K562 (cell line): ENCODE measurements around the gene TAOK2. TPM values are rescaled to one million over a fixed set of nuclear protein-coding genes. Genes with fewer than 3 reads are reported as not detected.

Experiments used
- AFF1 ChIP-seq, 2 experiments: fragments of 450-650 bp; IDR thresholded peaks; 2 replicates each; pipeline ENCODE4 v1.6.1; 2018; ENCODE audit warnings: mild to moderate bottlenecking in 2 of 2, low read depth in 1 of 2; ENCODE audit not compliant: partially characterized antibody in 2 of 2
- C11orf30 ChIP-seq: fragments of 450-650 bp; IDR thresholded peaks from 2 replicates; pipeline ENCODE4 v1.6.1; 2016; ENCODE audit warnings: low read depth, mild to moderate bottlenecking
- CBX3 ChIP-seq, 2 experiments: IDR thresholded peaks; 1 replicate in 1 of 2; 2 replicates in 1 of 2; pipeline ENCODE4 v1.6.1; 2012; ENCODE audit warnings: inconsistent platforms in 2 of 2, low read length in 2 of 2, borderline replicate concordance in 1 of 2, control low read depth in 1 of 2
- COPS2 ChIP-seq: fragments of 450-650 bp; conservative IDR thresholded peaks from 2 replicates; pipeline ENCODE4 v1.6.1; 2016; ENCODE audit warnings: mild to moderate bottlenecking, moderate library complexity
- E2F4 ChIP-seq: sonication (generic); formaldehyde crosslinking; IDR thresholded peaks from 2 replicates; pipeline ENCODE4 v1.8.0; 2022; ENCODE audit warnings: mild to moderate bottlenecking, low read depth, missing genetic modification reagents
- HDAC6 ChIP-seq: IDR thresholded peaks from 2 replicates; pipeline ENCODE4 v1.6.1; 2012; ENCODE audit warnings: low read depth, mild to moderate bottlenecking, control low read depth, inconsistent platforms, low read length, moderate library complexity
- HMG20A ChIP-seq: fragments of 450-650 bp; formaldehyde crosslinking; conservative IDR thresholded peaks from 2 replicates; pipeline ENCODE4 v1.4.0; 2020; ENCODE audit warnings: mild to moderate bottlenecking, mixed read lengths
- MED1 ChIP-seq: sonication (generic); formaldehyde crosslinking; IDR thresholded peaks from 2 replicates; pipeline ENCODE4 v1.8.1; 2023; ENCODE audit warnings: missing genetic modification reagents, borderline replicate concordance
- RBM34 ChIP-seq: fragments of 200-400 bp; formaldehyde crosslinking; IDR thresholded peaks from 2 replicates; pipeline ENCODE4 v1.6.1; 2018; ENCODE audit warnings: low read length, borderline replicate concordance; ENCODE audit not compliant: insufficient read depth
- SMAD3 ChIP-seq: fragments of 450-650 bp; formaldehyde crosslinking; conservative IDR thresholded peaks from 2 replicates; pipeline ENCODE4 v1.4.0; 2020; ENCODE audit warnings: mild to moderate bottlenecking
- SMARCA4 ChIP-seq: fragments of 450-650 bp; IDR thresholded peaks from 2 replicates; pipeline ENCODE4 v1.6.1; 2016
- SRF ChIP-seq, 2 experiments: fragments of 250-450, 450-650 bp in 1 of 2; sonication (Bioruptor Pico) in 1 of 2; sonication (generic) in 1 of 2; formaldehyde crosslinking; IDR thresholded peaks; 2 replicates each; pipeline versions ENCODE4 v1.5.0 to v1.5.1; 2020 to 2022; ENCODE audit warnings: mild to moderate bottlenecking in 1 of 2, missing genetic modification reagents in 1 of 2
- ZNF124 ChIP-seq: sonication (generic); formaldehyde crosslinking; IDR thresholded peaks from 2 replicates; pipeline ENCODE4 v1.8.1; 2022; ENCODE audit warnings: missing genetic modification reagents
- ZNF146 ChIP-seq: IDR thresholded peaks from one replicate; pipeline ENCODE4 v1.6.1; 2018; ENCODE audit warnings: missing compliant biosample characterization; ENCODE audit not compliant: unreplicated experiment
- ZNF280A ChIP-seq: fragments of 450-650 bp; IDR thresholded peaks from 2 replicates; pipeline ENCODE4 v1.6.1; 2018; ENCODE audit warnings: mild to moderate bottlenecking, low read depth; ENCODE audit not compliant: partially characterized antibody
- ZNF41 ChIP-seq: fragments of 250-450 bp; sonication (Bioruptor Pico); conservative IDR thresholded peaks from 2 replicates; pipeline ENCODE4 v1.4.0; 2020; ENCODE audit warnings: mild to moderate bottlenecking
- ZNF507 ChIP-seq: conservative IDR thresholded peaks from 2 replicates; pipeline ENCODE4 v1.6.1; 2017; ENCODE audit warnings: missing genetic modification characterization, missing compliant biosample characterization
- polyA plus RNA-seq, 8 experiments: library from polyadenylated mRNA; depleted of rRNA in 4 of 8; stranded (reverse) in 5 of 8; unstranded in 3 of 8; fragments of >200 nt; fragmentation: Nextera tagmentation in 2 of 8; fragmentation: Illumina TruSeq in 1 of 8; extraction: Ambion mirVana in 2 of 8; extraction: Trizol in 1 of 8; gene quantifications; 2 replicates each; pipeline versions ENCODE4 v1.2.1 to v1.2.3, GENCODE V29; 2011 to 2014; ENCODE audit warnings: inconsistent platforms in 1 of 8, missing spikeins in 1 of 8
- total RNA-seq, 7 experiments: library from RNA; depleted of rRNA in 6 of 7; stranded (reverse); fragments of >200 nt in 6 of 7; fragmentation: Illumina TruSeq in 2 of 7; extraction: Trizol in 2 of 7; gene quantifications; 2 replicates each; pipeline versions ENCODE4 v1.2.1 to v1.2.3, GENCODE V29; 2011 to 2021; ENCODE audit warnings: low replicate concordance in 1 of 7
- TF ChIP-seq, protein P1 (sequence below): fragments of 200-800 bp; sonication (Bioruptor generic); IDR thresholded peaks from 2 replicates; pipeline ENCODE4 v1.6.1; 2017; ENCODE audit warnings: missing genetic modification characterization, missing compliant biosample characterization

Gene TAOK2
- total and polyA plus RNA-seq, 9 of the 15 experiments (the other 6 are each of a cell fraction or from before 2014, with no cell fraction given), result 0.10 to 41.8 (median 13.7) TPM

DNA sequence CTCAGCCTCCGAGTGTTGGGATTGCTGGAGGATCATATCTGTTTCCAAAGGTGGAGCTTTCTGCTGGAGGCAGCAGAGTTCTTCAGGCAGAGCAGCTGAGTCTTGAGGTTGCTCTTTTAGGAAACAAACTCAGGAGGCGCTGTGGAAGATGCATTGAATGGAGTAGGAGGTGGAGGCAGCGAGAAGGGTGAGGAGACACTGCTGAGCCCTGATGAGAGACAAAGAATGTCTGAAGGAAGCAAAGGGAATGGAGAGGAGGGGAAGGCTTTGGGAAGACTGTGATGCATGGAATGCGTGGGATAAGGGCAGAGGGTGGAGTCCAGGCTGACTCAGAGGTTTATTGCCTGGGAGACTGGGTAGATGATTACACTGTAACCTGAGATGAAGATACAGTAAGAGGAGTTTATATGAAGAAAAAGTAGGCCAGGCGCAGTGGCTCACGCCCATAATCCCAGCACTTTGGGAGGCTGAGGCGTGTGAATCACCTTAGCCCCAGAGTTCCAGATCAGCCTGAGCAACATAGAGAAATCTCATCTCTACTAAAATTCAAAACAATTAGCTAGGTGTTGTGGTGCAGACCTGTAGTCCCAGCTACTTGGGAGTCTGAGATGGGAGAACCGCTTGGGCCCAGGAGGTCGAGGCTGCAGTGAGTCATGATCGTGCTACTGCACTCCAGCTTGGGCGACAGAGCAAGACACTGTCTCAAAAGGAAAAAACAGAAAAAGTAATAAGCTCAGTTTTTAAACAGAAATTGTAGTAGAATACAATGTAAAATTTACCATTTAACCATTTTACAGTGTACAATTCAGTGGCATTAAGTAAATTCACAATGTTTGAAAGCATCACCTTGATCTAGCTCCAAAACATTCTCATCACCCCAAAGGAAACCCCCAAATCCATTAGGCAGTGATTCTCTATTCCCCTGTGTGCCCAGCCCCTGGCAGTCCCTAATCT, 29.5 kb upstream of the TAOK2 start (continued):
- TF ChIP-seq MED1 (CRISPR knock-in tag) (no peak), ZNF124 (CRISPR knock-in tag) (no peak), AFF1 (IDR thresholded peaks at IDR 0.05; ENCODE audit: low read depth in 1 of 2, partially characterized antibody in 2 of 2) (no peak), ZNF507 (no peak), SMARCA4 (peak; percentile 28), HDAC6 (no peak), C11orf30 (peak; percentile 37; the same call in 1 of the 2 replicates), ZNF146 (CRISPR knock-in tag) (no peak), HMG20A (no peak), CBX3 (IDR thresholded peaks at IDR 0.05; ENCODE audit: borderline replicate concordance in 1 of 2, low read length in 2 of 2) (0 out of 3 replicates have a peak, but pooled peaks of 1 of the 2 experiments have one; percentile 43), ZNF41 (CRISPR knock-in tag) (no peak), E2F4 (no peak), SMAD3 (CRISPR knock-in tag) (no peak), ZNF280A (no peak), RBM34 (no peak), SRF (CRISPR knock-in tag; IDR thresholded peaks at IDR 0.05) (no peak; a peak in 1 of 4 replicates), COPS2 (no peak)
- TF ChIP-seq, protein P1, sequence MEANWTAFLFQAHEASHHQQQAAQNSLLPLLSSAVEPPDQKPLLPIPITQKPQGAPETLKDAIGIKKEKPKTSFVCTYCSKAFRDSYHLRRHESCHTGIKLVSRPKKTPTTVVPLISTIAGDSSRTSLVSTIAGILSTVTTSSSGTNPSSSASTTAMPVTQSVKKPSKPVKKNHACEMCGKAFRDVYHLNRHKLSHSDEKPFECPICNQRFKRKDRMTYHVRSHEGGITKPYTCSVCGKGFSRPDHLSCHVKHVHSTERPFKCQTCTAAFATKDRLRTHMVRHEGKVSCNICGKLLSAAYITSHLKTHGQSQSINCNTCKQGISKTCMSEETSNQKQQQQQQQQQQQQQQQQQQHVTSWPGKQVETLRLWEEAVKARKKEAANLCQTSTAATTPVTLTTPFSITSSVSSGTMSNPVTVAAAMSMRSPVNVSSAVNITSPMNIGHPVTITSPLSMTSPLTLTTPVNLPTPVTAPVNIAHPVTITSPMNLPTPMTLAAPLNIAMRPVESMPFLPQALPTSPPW (CRISPR knock-in tag), result no peak
